ENCODE data around the gene ATG12. TPM values are rescaled to one million over a fixed set of nuclear protein-coding genes. Genes with fewer than 3 reads are reported as not detected.

ATG12 gene
- total and polyA plus RNA-seq, 2 of the 13 experiments (the other 11 are each of a cell fraction or from before 2014, with no cell fraction given), result 46.4 to 58.1 TPM

DNA sequence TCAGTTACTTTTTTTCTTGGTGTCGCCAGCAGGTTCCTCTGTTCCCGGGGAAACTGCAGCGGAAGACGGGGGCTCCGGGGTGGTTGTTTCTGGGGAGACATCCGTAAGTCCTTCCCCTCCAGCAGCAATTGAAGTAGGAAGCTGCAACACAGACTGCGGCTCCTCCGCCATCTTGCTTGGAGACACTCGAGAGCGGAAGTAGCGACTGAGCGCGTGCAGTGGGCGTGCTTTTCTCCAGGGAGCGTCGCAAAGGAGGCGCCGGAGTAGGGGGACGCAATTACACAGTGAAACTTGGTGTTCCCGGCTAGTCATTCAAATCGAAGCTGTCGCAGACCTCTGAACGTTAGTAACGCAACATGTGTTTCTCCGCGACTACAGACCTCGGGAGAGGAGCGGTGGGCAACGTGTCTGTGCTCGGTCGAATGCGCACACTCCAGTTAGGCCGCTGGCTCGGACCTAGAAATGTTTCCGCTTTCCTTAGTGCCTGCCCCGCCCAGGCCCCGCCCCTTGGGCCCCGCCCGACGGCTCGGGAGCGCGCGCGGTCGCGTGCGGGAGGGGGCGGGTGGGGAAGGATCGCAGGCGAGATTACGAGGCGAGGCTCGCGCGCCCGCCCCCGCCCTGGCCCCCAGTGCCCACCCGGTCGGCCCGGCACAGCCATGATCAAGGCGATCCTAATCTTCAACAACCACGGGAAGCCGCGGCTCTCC lies at the start of gene ATG12, which contains the start of gene AP3S1 (continued):
- TF ChIP-seq, protein P1, sequence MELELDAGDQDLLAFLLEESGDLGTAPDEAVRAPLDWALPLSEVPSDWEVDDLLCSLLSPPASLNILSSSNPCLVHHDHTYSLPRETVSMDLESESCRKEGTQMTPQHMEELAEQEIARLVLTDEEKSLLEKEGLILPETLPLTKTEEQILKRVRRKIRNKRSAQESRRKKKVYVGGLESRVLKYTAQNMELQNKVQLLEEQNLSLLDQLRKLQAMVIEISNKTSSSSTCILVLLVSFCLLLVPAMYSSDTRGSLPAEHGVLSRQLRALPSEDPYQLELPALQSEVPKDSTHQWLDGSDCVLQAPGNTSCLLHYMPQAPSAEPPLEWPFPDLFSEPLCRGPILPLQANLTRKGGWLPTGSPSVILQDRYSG (CRISPR knock-in tag; IDR thresholded peaks at IDR 0.05), result peak; percentile 95
- no peak for TF ChIP-seq TEAD3 (CRISPR knock-in tag; optimal IDR thresholded peaks at IDR 0.05; ENCODE audit: borderline replicate concordance)
- TF ChIP-seq HMG20A (CRISPR knock-in tag; IDR thresholded peaks at IDR 0.05; ENCODE audit: borderline replicate concordance), result no peak; the same call in 1 of the 2 replicates
- TF ChIP-seq ZNF790 (CRISPR knock-in tag; IDR thresholded peaks at IDR 0.05; ENCODE audit: borderline replicate concordance), result peak; percentile 63; the same call in 1 of the 2 replicates
- TF ChIP-seq, protein P2, sequence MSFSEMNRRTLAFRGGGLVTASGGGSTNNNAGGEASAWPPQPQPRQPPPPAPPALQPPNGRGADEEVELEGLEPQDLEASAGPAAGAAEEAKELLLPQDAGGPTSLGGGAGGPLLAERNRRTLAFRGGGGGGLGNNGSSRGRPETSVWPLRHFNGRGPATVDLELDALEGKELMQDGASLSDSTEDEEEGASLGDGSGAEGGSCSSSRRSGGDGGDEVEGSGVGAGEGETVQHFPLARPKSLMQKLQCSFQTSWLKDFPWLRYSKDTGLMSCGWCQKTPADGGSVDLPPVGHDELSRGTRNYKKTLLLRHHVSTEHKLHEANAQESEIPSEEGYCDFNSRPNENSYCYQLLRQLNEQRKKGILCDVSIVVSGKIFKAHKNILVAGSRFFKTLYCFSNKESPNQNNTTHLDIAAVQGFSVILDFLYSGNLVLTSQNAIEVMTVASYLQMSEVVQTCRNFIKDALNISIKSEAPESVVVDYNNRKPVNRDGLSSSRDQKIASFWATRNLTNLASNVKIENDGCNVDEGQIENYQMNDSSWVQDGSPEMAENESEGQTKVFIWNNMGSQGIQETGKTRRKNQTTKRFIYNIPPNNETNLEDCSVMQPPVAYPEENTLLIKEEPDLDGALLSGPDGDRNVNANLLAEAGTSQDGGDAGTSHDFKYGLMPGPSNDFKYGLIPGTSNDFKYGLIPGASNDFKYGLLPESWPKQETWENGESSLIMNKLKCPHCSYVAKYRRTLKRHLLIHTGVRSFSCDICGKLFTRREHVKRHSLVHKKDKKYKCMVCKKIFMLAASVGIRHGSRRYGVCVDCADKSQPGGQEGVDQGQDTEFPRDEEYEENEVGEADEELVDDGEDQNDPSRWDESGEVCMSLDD (CRISPR knock-in tag; IDR thresholded peaks at IDR 0.05; ENCODE audit: borderline replicate concordance), result no peak
- TF ChIP-seq, protein P3, sequence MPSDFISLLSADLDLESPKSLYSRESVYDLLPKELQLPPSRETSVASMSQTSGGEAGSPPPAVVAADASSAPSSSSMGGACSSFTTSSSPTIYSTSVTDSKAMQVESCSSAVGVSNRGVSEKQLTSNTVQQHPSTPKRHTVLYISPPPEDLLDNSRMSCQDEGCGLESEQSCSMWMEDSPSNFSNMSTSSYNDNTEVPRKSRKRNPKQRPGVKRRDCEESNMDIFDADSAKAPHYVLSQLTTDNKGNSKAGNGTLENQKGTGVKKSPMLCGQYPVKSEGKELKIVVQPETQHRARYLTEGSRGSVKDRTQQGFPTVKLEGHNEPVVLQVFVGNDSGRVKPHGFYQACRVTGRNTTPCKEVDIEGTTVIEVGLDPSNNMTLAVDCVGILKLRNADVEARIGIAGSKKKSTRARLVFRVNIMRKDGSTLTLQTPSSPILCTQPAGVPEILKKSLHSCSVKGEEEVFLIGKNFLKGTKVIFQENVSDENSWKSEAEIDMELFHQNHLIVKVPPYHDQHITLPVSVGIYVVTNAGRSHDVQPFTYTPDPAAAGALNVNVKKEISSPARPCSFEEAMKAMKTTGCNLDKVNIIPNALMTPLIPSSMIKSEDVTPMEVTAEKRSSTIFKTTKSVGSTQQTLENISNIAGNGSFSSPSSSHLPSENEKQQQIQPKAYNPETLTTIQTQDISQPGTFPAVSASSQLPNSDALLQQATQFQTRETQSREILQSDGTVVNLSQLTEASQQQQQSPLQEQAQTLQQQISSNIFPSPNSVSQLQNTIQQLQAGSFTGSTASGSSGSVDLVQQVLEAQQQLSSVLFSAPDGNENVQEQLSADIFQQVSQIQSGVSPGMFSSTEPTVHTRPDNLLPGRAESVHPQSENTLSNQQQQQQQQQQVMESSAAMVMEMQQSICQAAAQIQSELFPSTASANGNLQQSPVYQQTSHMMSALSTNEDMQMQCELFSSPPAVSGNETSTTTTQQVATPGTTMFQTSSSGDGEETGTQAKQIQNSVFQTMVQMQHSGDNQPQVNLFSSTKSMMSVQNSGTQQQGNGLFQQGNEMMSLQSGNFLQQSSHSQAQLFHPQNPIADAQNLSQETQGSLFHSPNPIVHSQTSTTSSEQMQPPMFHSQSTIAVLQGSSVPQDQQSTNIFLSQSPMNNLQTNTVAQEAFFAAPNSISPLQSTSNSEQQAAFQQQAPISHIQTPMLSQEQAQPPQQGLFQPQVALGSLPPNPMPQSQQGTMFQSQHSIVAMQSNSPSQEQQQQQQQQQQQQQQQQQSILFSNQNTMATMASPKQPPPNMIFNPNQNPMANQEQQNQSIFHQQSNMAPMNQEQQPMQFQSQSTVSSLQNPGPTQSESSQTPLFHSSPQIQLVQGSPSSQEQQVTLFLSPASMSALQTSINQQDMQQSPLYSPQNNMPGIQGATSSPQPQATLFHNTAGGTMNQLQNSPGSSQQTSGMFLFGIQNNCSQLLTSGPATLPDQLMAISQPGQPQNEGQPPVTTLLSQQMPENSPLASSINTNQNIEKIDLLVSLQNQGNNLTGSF (CRISPR knock-in tag; IDR thresholded peaks at IDR 0.05), result no peak
- TF ChIP-seq GATA4 (IDR thresholded peaks at IDR 0.05; ENCODE audit: borderline replicate concordance, low read depth), result no peak
- TF ChIP-seq, protein P4, sequence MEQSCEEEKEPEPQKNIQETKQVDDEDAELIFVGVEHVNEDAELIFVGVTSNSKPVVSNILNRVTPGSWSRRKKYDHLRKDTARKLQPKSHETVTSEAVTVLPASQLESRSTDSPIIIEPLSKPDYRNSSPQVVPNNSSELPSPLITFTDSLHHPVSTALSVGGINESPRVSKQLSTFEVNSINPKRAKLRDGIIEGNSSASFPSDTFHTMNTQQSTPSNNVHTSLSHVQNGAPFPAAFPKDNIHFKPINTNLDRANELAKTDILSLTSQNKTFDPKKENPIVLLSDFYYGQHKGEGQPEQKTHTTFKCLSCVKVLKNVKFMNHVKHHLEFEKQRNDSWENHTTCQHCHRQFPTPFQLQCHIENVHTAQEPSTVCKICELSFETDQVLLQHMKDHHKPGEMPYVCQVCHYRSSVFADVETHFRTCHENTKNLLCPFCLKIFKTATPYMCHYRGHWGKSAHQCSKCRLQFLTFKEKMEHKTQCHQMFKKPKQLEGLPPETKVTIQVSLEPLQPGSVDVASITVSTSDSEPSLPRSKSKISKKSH (CRISPR knock-in tag; IDR thresholded peaks at IDR 0.05; ENCODE audit: borderline replicate concordance), result peak; percentile 66; the same call in 1 of the 2 replicates
- TF ChIP-seq NAIF1 (CRISPR knock-in tag; IDR thresholded peaks at IDR 0.05; ENCODE audit: borderline replicate concordance), result peak; percentile 90; the same call in 1 of the 2 replicates
- no peak for TF ChIP-seq NFE2L2 (IDR thresholded peaks at IDR 0.05; ENCODE audit: low read length)
- TF ChIP-seq ZNF879 (CRISPR knock-in tag; IDR thresholded peaks at IDR 0.05), result peak; percentile 92
- no peak for TF ChIP-seq XRCC5 (optimal IDR thresholded peaks at IDR 0.05; ENCODE audit: low read length)
- peak; percentile 80; the same call in 1 of the 2 replicates for TF ChIP-seq ZBTB20 (CRISPR knock-in tag; IDR thresholded peaks at IDR 0.05; ENCODE audit: borderline replicate concordance, low read depth)
- no peak; the same call in 1 of the 2 replicates for TF ChIP-seq NFATC3 (CRISPR knock-in tag; IDR thresholded peaks at IDR 0.05)
- no peak; the same call in 1 of the 2 replicates for TF ChIP-seq ZNF546 (CRISPR knock-in tag; conservative IDR thresholded peaks at IDR 0.05)
- no peak for TF ChIP-seq RELA (CRISPR knock-in tag; IDR thresholded peaks at IDR 0.05)
- TF ChIP-seq EEA1 (CRISPR knock-in tag; IDR thresholded peaks at IDR 0.05; ENCODE audit: borderline replicate concordance), result no peak
- no peak; the same call in 1 of the 2 replicates for TF ChIP-seq ZNF720 (CRISPR knock-in tag; IDR thresholded peaks at IDR 0.05)
- peak; percentile 66 for TF ChIP-seq CREM (IDR thresholded peaks at IDR 0.05)
- TF ChIP-seq CREM (CRISPR knock-in tag; IDR thresholded peaks at IDR 0.05), result no peak

Measured in HepG2 (cell line).